ENCODE measurements around the gene TRIM13. TPM values are rescaled to one million over a fixed set of nuclear protein-coding genes. Genes with fewer than 3 reads are reported as not detected.

Gene TRIM13
- total RNA-seq, 1 experiment from 2014 or later, result 22.4 TPM

- peaks cover 9% of the 10 kb centered on the region for H3K4me1 ChIP-seq (ENCODE audit: control insufficient read depth, insufficient read depth, low read length)
- ChIA-PET POLR2A (no interaction called here), CTCF (no interaction called here)
- no peak overlapping the region for H3K4me3 ChIP-seq (ENCODE audit: low read depth in 2 of 2, low read length in 2 of 2)
- no peak for DNase-seq (ENCODE audit: low read depth, low spot score)
- BruUV-seq (replicated peaks), result no TSS peak
- H3K9me3 ChIP-seq (ENCODE audit: control insufficient read depth, insufficient read depth, low read depth, low read length), result no peaks in the 10 kb centered on the region
- no peak for ATAC-seq
- H3K27me3 ChIP-seq (ENCODE audit: control insufficient read depth, insufficient read depth, low read length), result no peaks in the 10 kb centered on the region
- H3K27ac ChIP-seq (ENCODE audit: low read length), result no peak overlapping the region
- TF ChIP-seq SIN3A (IDR thresholded peaks at IDR 0.05; ENCODE audit: borderline replicate concordance, insufficient read depth, low read depth, low read length) (no peak), CTCF (IDR thresholded peaks at IDR 0.05) (no peak), REST (IDR thresholded peaks at IDR 0.05; ENCODE audit: insufficient read depth in 1 of 2, low read depth in 2 of 2, low read length in 1 of 2) (no peak), TCF7L2 (IDR thresholded peaks at IDR 0.05; ENCODE audit: low read depth, low read length) (no peak), POLR2AphosphoS5 (IDR thresholded peaks at IDR 0.05; ENCODE audit: low read depth, low read length) (no peak)
- in situ Hi-C loops (cut with HindIII; ENCODE audit: low pct_unique_long_range_greater_than_20kb, low sequenced_read_pairs) (no loop called here), intact Hi-C loops (cut with micrococcal nuclease; ENCODE audit: unreplicated experiment) (no loop called here)
- H3K36me3 ChIP-seq (ENCODE audit: control insufficient read depth, insufficient read depth, low read length), result no peaks in the 10 kb centered on the region; the same call in 1 of the 2 replicates
Observed at GRCh38 chr13:50012396-50013169, 15.7 kb downstream of the TRIM13 start.

GRCh38 chr13:50014386-50014785 is 17.5 kb downstream of the TRIM13 start:
- in situ Hi-C loops (cut with HindIII; ENCODE audit: low pct_unique_long_range_greater_than_20kb, low sequenced_read_pairs), result no loop called here
- CTCF ChIA-PET, result interaction anchor here (0.6 kb wide), 1 partner anchor 12 kb away, joined by 3 read pairs; no protein-coding TSS in a partner anchor
- Histone ChIP-seq H3K27ac (ENCODE audit: low read length) (no peak overlapping the region), H3K4me3 (ENCODE audit: low read depth in 2 of 2, low read length in 2 of 2) (no peak overlapping the region), H3K9me3 (ENCODE audit: control insufficient read depth, insufficient read depth, low read depth, low read length) (no peaks in the 10 kb centered on the region), H3K36me3 (ENCODE audit: control insufficient read depth, insufficient read depth, low read length) (no peaks in the 10 kb centered on the region; the same call in 1 of the 2 replicates), H3K27me3 (ENCODE audit: control insufficient read depth, insufficient read depth, low read length) (no peaks in the 10 kb centered on the region), H3K4me1 (ENCODE audit: control insufficient read depth, insufficient read depth, low read length) (peaks cover 9% of the 10 kb centered on the region)
- no peak for ATAC-seq
- no TSS peak for BruUV-seq (replicated peaks)
- TF ChIP-seq TCF7L2 (IDR thresholded peaks at IDR 0.05; ENCODE audit: low read depth, low read length) (no peak), REST (IDR thresholded peaks at IDR 0.05; ENCODE audit: insufficient read depth in 1 of 2, low read depth in 2 of 2, low read length in 1 of 2) (no peak), CTCF (IDR thresholded peaks at IDR 0.05) (no peak), SIN3A (IDR thresholded peaks at IDR 0.05; ENCODE audit: borderline replicate concordance, insufficient read depth, low read depth, low read length) (no peak), POLR2AphosphoS5 (IDR thresholded peaks at IDR 0.05; ENCODE audit: low read depth, low read length) (no peak)
- DNase-seq (ENCODE audit: low read depth, low spot score), result no peak
- POLR2A ChIA-PET, result interaction anchor here (0.6 to 0.7 kb wide), 2 partner anchors 17 to 220 kb away, joined by 5 to 6 read pairs; partner anchors contain the start of gene TRIM13
- intact Hi-C loops (cut with micrococcal nuclease; ENCODE audit: unreplicated experiment), result no loop called here

All from Panc1 (cell line).